CD14-positive monocyte (primary cell): ENCODE results near the gene ABCC3. TPM values are rescaled to one million over a fixed set of nuclear protein-coding genes. Genes with fewer than 3 reads are reported as not detected.

Source experiments
- DNase-seq, 3 donors: peaks; one replicate each; pipeline ENCODE4 v3.0.0-alpha.2; 2011 to 2022
- H2AFZ ChIP-seq: 2 replicates; pipeline ENCODE4 v1.6.0; 2012; ENCODE audit warnings: mild to moderate bottlenecking, low read depth, low read length, inconsistent platforms; ENCODE audit not compliant: insufficient read depth, poor library complexity, severe bottlenecking
- H3K27ac ChIP-seq, 2 donors: 1 replicate in 1 of 2; 2 replicates in 1 of 2; pipeline ENCODE4 v1.5.1; 2012 to 2013; ENCODE audit warnings: low read length in 2 of 2, control low read depth in 1 of 2, inconsistent platforms in 1 of 2, low read depth in 1 of 2, mild to moderate bottlenecking in 1 of 2
- H3K27me3 ChIP-seq, 2 donors: one replicate each; pipeline versions ENCODE4 v1.6.0 to v1.6.1; 2011 to 2013; ENCODE audit warnings: low read length in 2 of 2; ENCODE audit not compliant: control insufficient read depth in 2 of 2, insufficient read depth in 2 of 2
- H3K36me3 ChIP-seq, 2 donors: replicated peaks in 1 of 2; 1 replicate in 1 of 2; 2 replicates in 1 of 2; pipeline versions ENCODE4 v1.5.1 to v1.6.1; 2012 to 2013; ENCODE audit warnings: low read length in 2 of 2, control low read depth in 1 of 2, inconsistent platforms in 1 of 2, mild to moderate bottlenecking in 1 of 2; ENCODE audit not compliant: insufficient read depth in 2 of 2, control insufficient read depth in 1 of 2
- H3K4me1 ChIP-seq, 2 donors: 1 replicate in 1 of 2; 2 replicates in 1 of 2; pipeline versions ENCODE4 v1.5.1 to v1.6.1; 2012 to 2013; ENCODE audit warnings: low read length in 2 of 2, control low read depth in 1 of 2, inconsistent platforms in 1 of 2, mild to moderate bottlenecking in 1 of 2, moderate library complexity in 1 of 2; ENCODE audit not compliant: insufficient read depth in 2 of 2, control insufficient read depth in 1 of 2
- H3K4me2 ChIP-seq: replicated peaks from 2 replicates; pipeline ENCODE3; 2012; ENCODE audit warnings: low read length, moderate library complexity, mild to moderate bottlenecking; ENCODE audit not compliant: poor library complexity, severe bottlenecking; ENCODE audit errors: extremely low read depth
- H3K4me3 ChIP-seq, 3 experiments: fragments of 200-600 bp in 1 of 3; sonication (generic) in 1 of 3; replicated peaks in 1 of 3; 1 replicate in 2 of 3; 2 replicates in 1 of 3; pipeline ENCODE4 v1.5.1; 2011 to 2013; ENCODE audit warnings: low read length in 3 of 3, mild to moderate bottlenecking in 3 of 3, control low read depth in 2 of 3, low read depth in 2 of 3, inconsistent platforms in 1 of 3, moderate library complexity in 1 of 3
- H3K79me2 ChIP-seq: 2 replicates; pipeline ENCODE4 v1.6.0; 2012; ENCODE audit warnings: mild to moderate bottlenecking, control low read depth, inconsistent platforms, low read length, moderate library complexity; ENCODE audit not compliant: insufficient read depth
- H3K9ac ChIP-seq: 2 replicates; pipeline ENCODE4 v1.6.0; 2017; ENCODE audit warnings: low read length, mild to moderate bottlenecking; ENCODE audit not compliant: insufficient read depth, poor library complexity, severe bottlenecking
- H3K9me3 ChIP-seq, 2 donors: replicated peaks in 1 of 2; 1 replicate in 1 of 2; 2 replicates in 1 of 2; pipeline versions ENCODE4 v1.5.1 to v1.6.1; 2012 to 2013; ENCODE audit warnings: low read length in 2 of 2, control low read depth in 1 of 2; ENCODE audit not compliant: control insufficient read depth in 1 of 2, insufficient read depth in 1 of 2
- H4K20me1 ChIP-seq: 2 replicates; pipeline ENCODE4 v1.6.0; 2012; ENCODE audit warnings: mild to moderate bottlenecking, low read length, control low read depth, moderate library complexity; ENCODE audit not compliant: insufficient read depth
- H3K27ac Mint-ChIP-seq, 7 donors: one replicate each; pipeline ENCODE4 v1.8.0; 2020; ENCODE audit warnings: mild to moderate bottlenecking in 7 of 7, mixed read lengths in 7 of 7, moderate library complexity in 6 of 7, inconsistent platforms in 2 of 7
- H3K27me3 Mint-ChIP-seq, 3 donors: one replicate each; pipeline ENCODE4 v1.8.0; 2021 to 2022; ENCODE audit warnings: low read depth in 3 of 3, mild to moderate bottlenecking in 3 of 3, mixed read lengths in 3 of 3, moderate library complexity in 3 of 3, inconsistent platforms in 1 of 3
- H3K36me3 Mint-ChIP-seq, 2 donors: one replicate each; pipeline ENCODE4 v1.8.0; 2020; ENCODE audit warnings: mixed read lengths in 2 of 2, inconsistent platforms in 1 of 2, mild to moderate bottlenecking in 1 of 2
- H3K4me1 Mint-ChIP-seq: one replicate; pipeline ENCODE4 v1.8.0; 2020; ENCODE audit warnings: mild to moderate bottlenecking, mixed read lengths
- H3K4me3 Mint-ChIP-seq, 2 donors: one replicate each; pipeline ENCODE4 v1.8.0; 2020; ENCODE audit warnings: mild to moderate bottlenecking in 2 of 2, mixed read lengths in 2 of 2, moderate library complexity in 1 of 2
- H3K9me3 Mint-ChIP-seq, 7 donors: one replicate each; pipeline ENCODE4 v1.8.0; 2020 to 2022; ENCODE audit warnings: mixed read lengths in 7 of 7, mild to moderate bottlenecking in 6 of 7, moderate library complexity in 6 of 7, inconsistent platforms in 2 of 7
- WGBS: methylation state at CpG from one replicate; pipeline ENCODE4 v1.1.5; 2013; ENCODE audit warnings: missing lambda C conversion rate; ENCODE audit not compliant: insufficient coverage; 5-methylcytosine and 5-hydroxymethylcytosine counted together
- intact Hi-C, 2 donors: fragments of 100-400 bp; cut with micrococcal nuclease; formaldehyde crosslinking; loops; one replicate each; pipeline versions ENCODE4 v1.15.0 to v1.15.1; 2023
- polyA plus RNA-seq, 3 donors: library from polyadenylated mRNA; depleted of rRNA in 1 of 3; unstranded in 2 of 3; stranded (reverse) in 1 of 3; fragments of 300-500 nt in 2 of 3; fragments of >200 nt in 1 of 3; fragmentation: Illumina TruSeq in 2 of 3; gene quantifications; 1 replicate in 2 of 3; 2 replicates in 1 of 3; pipeline ENCODE4 v1.2.3, GENCODE V29; 2012 to 2021
- TF ChIP-seq, protein P1 (sequence below): fragments of 200-600 bp; IDR thresholded peaks from one replicate; pipeline ENCODE4 v1.8.0; 2022; ENCODE audit warnings: antibody characterized with exemption, mild to moderate bottlenecking

The ABCC3 gene
- polyA plus RNA-seq, 3 donors = 2.7 to 74.5 (median 11.4) TPM

- Histone ChIP-seq H3K36me3 (no peaks in the 10 kb centered on the region), H4K20me1 (no peaks in the 10 kb centered on the region), H3K4me1 (no peaks in the 10 kb centered on the region), H2AFZ (no peak overlapping the region), H3K79me2 (no peaks in the 10 kb centered on the region), H3K4me3 (no peak overlapping the region), H3K27ac (no peak overlapping the region), H3K9ac (no peak overlapping the region), H3K9me3 (no peaks in the 10 kb centered on the region), H3K27me3 (no peaks in the 10 kb centered on the region), H3K4me2 (no peak overlapping the region)
- intact Hi-C loops = no loop called here
- no peaks in the 10 kb centered on the region for H3K36me3 Mint-ChIP-seq
- no peak overlapping the region for H3K4me3 Mint-ChIP-seq
- H3K27ac Mint-ChIP-seq = no peak overlapping the region
- peaks cover 0 to 1% (median 0%) of the 10 kb centered on the region in 7 donors for H3K9me3 Mint-ChIP-seq
- no CpG with 5 or more reads among the region's 4 CpGs for WGBS
- H3K27me3 Mint-ChIP-seq = peaks cover 15 to 27% (median 20%) of the 10 kb centered on the region in 3 donors
- no peak for DNase-seq
- TF ChIP-seq, protein P1, sequence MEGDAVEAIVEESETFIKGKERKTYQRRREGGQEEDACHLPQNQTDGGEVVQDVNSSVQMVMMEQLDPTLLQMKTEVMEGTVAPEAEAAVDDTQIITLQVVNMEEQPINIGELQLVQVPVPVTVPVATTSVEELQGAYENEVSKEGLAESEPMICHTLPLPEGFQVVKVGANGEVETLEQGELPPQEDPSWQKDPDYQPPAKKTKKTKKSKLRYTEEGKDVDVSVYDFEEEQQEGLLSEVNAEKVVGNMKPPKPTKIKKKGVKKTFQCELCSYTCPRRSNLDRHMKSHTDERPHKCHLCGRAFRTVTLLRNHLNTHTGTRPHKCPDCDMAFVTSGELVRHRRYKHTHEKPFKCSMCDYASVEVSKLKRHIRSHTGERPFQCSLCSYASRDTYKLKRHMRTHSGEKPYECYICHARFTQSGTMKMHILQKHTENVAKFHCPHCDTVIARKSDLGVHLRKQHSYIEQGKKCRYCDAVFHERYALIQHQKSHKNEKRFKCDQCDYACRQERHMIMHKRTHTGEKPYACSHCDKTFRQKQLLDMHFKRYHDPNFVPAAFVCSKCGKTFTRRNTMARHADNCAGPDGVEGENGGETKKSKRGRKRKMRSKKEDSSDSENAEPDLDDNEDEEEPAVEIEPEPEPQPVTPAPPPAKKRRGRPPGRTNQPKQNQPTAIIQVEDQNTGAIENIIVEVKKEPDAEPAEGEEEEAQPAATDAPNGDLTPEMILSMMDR = no peak
- no peaks in the 10 kb centered on the region for H3K4me1 Mint-ChIP-seq
Measured at GRCh38 chr17:50585346-50585745, 49.3 kb upstream of the ABCC3 start.

DNA sequence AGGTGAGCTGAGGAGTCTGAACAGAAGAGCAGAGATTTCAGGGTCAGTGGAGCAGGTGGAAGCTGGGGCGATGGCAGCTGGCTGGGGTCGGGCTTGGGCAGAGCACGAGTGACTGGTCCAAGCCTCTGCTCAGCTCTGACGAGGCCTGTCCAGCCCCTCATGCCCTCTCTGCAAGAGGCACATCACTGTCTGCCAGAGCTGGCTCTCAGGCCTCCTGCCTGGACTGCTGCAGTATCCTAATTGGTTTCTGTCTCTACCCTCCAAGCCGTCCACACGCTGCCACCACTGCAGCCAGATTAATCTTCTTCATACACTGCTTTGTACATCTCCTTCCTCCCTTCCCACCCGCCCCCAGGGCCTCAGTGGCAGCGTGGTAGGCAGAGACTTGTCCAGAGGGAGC lies 48.8 kb upstream of the ABCC3 start:
- intact Hi-C loops = no loop called here

More for the DNA sequence above, 48.8 kb upstream of the ABCC3 start:
- no peak for DNase-seq
- TF ChIP-seq, protein P1 = no peak
- Histone ChIP-seq H3K4me3 (no peak overlapping the region), H3K36me3 (no peaks in the 10 kb centered on the region), H4K20me1 (no peaks in the 10 kb centered on the region), H3K79me2 (no peaks in the 10 kb centered on the region), H3K4me1 (no peaks in the 10 kb centered on the region), H3K27ac (no peak overlapping the region), H3K9me3 (no peaks in the 10 kb centered on the region), H3K27me3 (no peaks in the 10 kb centered on the region), H2AFZ (no peak overlapping the region), H3K4me2 (no peak overlapping the region), H3K9ac (no peak overlapping the region)
- Mint-ChIP-seq H3K27ac (peak overlapping the region in 1 of 7 donors; percentile 48), H3K27me3 (peaks cover 17 to 23% (median 20%) of the 10 kb centered on the region in 3 donors), H3K36me3 (no peaks in the 10 kb centered on the region), H3K4me3 (no peak overlapping the region), H3K9me3 (peaks cover 0 to 1% (median 0%) of the 10 kb centered on the region in 7 donors), H3K4me1 (no peaks in the 10 kb centered on the region)
- 91% methylated on average over 6 of the region's 8 CpGs for WGBS
